GF-D8 (cell line): Measurements from ENCODE around the gene FAM153A.
"Not testable (repeated sequence)": the region's sequence is repeated elsewhere in the genome, so short reads cannot be mapped to it uniquely, and the experiment has no call there.

Experiments used
- DNase-seq: peaks from one replicate; lab custom pipeline; 2025; lab: John Stamatoyannopoulos, UW

FAM153A gene

DNA sequence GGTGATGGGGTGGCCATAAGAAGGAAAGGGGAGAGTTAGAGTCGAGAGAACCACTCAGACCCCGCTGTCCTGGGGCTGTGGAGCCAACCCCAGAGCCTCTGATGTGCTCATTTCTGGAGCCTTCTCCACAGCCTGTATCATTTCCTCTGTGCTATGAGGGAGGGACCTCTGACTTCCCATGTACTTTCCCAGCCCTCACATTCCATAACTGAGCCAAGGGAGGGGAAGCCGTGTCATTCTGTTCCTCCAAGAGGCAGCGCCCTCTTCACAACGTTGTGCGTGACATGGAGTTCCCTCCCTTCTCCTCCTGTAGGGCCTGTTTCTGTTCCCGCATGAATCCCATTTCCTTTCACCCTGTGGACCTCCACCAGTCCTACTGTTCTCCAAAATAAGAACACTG lies 57.8 kb downstream of the FAM153A start:
- DNase-seq = not testable (repeated sequence)

DNA sequence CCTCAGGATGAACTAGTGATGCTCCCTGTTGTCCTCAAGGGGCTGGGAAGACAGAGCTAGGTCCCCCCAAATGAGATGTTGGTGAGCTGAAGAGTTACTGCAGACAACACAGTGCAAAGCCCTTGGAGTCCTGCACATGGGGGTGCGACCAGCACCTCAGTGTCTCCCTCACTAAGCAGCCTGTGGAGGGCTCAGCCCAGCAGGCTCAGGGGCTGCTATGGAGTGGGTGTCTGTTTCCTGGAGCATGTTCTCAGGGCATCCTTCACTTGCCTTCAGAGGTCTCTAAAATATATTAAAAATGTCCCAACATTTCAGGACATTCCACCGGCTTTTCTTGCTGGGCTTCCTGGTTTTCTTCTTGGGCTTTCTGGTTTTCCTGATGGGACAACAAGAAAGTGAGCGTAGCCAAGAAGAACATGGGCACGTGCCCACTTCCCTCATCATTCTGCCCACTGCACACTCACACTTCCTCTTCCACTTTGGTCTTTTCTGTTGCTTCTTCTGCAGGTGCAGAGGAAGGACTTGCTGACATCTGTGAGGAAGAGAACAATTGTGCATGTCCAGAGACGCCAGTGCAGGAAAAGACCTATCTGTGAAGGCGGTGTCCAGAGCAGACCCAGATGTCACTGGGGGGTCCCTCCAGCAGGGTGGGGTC lies 58.7 kb downstream of the FAM153A start:
- not testable (repeated sequence) for DNase-seq

DNA sequence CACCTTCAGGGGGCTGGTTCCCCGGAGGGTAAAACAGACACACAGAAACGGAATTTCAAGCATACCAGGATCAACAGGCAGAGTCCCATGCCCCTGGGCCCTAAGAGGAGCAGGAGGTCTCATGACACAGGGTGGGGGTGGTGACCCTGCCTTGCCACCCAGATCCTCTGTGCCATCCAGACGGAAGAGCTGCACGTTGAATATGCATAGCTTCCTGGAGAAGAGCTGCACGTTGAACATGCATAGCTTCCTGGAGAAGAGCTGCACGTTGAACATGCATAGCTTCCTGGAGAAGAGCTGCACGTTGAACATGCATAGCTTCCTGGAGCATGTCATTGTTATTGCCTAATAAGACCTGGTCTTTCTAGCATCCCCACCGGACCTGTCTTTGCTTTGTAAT lies 59.9 kb downstream of the FAM153A start:
- not testable (repeated sequence) for DNase-seq

DNA sequence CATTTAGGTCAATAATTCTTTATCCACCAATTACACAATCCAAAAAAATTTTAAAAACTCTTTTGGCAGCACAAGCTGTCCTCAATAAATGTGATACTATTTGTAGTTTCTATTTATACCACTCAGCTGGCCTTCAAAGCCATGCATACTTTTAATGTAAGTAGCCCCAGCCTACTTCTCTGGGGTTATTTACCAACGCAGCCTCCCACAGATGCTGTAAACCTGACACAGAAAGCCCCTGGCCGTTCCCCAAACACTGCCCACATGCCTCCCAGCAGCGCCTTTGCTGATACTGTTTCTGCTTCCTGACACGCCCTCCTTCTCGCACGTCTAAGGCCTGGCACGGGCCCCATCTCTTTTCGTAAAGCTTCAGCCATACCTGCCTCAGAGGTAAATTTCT lies 62.7 kb downstream of the FAM153A start:
- DNase-seq = not testable (repeated sequence)

DNA sequence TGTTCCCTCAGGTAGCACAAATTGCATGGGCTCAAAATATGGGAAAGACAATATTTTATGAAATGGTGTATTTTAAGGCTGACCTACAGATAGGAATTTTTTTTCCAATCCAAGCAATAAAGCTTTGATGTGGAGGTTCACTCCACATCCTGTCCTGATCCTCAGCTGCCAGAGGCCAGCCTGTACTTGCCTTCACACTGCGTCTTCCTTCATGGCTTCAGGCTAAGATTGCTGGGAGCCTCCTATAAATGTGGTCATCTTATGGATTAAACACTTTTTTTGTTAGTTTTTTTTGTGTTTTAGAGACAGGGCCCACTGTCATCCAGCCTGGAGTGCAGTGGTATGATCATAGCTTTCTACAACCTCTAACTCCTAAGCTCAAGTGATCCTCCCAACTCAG lies 67.3 kb downstream of the FAM153A start:
- not testable (repeated sequence) for DNase-seq

DNA sequence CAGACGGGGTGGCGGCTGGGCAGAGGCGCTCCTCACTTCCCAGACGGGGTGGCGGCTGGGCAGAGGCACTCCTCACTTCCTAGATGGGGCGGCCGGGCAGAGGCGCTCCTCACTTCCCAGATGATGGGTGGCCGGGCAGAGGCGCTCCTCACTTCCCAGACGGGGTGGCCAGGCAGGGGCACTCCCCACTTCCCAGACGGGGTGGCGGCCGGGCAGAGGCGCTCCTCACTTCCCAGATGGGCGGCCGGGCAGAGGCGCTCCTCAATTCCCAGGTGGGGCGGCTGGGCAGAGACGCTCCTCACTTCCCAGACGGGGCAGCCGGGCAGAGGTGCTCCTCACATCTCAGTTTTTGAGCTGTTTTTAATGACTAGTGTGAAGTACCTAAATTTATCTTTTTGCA lies 86.6 kb downstream of the FAM153A start:
- DNase-seq = not testable (repeated sequence)

DNA sequence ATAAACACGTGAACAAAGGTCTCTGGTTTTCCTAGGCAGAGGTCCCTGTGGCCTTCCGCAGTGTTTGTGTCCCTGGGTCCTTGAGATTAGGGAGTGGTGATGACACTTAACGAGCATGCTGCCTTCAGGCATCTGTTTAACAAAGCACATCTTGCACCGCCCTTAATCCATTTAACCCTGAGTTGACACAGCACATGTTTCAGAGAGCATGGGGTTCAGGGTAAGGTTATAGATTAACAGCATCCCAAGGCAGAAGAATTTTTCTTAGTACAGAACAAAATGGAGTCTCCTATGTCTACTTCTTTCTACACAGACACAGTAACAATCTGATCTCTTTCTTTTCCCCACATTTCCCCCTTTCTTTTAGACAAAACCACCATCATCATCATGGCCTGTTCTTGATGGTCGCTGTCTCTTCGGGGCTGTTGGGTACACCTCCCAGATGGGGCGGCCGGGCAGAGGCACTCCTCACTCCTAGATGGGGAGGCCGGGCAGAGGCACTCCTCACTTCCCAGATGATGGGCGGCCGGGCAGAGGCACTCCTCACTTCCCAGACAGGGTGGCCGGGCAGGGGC lies 87.3 kb downstream of the FAM153A start:
- DNase-seq = not testable (repeated sequence)

DNA sequence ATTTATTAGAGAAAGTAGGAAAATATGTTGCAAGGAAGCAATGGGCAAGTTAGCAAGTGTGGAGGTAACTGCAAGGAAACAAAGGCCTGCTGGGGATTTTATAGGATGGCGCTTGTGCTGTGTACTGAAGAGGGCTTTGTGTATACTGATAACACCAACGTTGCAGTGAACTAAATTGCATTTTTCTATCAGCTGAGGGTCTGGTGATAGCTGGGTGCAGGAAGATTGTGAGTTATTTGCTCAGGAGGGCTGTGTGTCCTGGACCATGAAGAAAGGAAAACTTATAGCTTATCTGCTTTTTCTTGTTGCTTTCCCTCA lies 88.2 kb downstream of the FAM153A start:
- DNase-seq = not testable (repeated sequence)

DNA sequence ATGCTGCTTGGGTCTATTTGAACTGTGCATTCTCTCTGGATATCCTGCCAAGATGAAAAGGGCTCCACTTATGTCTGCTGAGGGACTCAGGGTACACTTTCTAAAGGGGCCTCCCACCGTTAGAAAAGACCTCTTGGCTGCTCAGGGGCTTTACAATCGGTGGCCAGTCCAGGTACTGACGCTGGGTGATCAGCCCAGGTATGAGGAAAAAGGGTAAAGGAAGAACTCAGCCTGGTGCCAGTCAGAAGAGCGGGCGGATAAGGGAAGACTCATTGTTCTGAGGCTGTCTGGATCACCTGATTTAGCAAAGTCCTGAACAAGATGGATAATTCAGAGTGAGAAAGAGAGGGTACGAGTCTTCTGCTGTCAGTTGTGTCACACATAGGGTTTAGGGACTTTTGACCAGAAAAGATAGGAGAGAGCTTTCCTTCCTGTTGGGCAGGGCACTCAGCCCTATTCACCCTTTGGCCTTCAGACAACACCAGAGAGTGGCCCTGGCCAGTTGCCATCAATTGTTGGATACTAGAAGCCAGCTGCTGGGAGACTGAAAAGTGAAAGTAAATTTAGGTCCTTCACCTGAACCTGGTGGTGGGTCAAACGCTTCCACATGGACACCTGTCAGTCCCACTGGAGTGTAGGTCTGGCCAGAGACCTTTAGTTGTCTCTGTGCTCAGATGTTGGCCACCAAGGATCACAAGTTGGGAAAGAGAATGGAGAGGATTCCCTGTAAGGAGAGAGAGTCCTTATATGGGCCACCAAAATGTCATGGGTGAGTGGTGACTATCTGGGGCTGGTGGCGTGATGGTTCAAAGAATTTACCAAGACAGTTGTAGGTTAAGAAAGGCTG lies 88.8 kb downstream of the FAM153A start:
- not testable (repeated sequence) for DNase-seq

DNA sequence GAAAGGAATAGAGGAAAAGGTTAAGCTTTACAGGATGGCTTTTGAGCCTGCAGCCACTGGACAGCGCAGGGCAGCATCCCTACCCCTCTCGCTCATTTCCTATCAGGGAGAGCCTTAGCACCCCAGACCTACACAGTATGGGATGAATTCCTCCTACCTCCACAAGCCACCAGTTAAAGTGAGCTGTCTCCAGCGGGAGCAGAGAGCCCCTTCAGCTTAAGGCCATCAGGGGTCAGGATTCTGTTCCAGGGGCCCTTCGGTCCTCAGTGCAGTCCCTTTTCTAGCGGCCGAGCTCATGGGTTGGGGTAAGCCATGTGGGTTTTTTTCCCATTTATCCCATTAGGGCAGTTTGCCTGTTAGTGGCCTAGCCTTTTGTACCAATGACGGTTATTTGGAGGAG lies 89.7 kb downstream of the FAM153A start:
- DNase-seq = not testable (repeated sequence)

DNA sequence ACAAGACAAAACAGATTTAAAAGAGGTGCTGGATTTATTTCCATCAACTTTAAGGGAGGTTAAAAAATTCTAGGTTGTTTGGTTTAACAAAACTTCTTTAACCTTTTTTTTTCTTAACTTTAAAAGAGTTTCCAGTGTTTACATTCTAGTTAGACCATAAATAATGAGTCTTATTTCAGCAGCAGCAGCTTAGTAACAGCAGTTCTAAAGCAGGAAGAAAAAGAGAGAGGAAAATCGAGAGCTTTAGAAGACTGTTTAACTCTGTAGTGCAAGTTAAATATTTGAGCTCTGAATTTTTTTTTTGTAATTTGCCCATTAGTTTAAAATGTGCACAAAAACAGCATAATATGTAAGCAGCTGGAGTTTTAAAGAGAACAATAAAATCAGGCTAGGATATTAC lies 90.2 kb downstream of the FAM153A start:
- DNase-seq = not testable (repeated sequence)

DNA sequence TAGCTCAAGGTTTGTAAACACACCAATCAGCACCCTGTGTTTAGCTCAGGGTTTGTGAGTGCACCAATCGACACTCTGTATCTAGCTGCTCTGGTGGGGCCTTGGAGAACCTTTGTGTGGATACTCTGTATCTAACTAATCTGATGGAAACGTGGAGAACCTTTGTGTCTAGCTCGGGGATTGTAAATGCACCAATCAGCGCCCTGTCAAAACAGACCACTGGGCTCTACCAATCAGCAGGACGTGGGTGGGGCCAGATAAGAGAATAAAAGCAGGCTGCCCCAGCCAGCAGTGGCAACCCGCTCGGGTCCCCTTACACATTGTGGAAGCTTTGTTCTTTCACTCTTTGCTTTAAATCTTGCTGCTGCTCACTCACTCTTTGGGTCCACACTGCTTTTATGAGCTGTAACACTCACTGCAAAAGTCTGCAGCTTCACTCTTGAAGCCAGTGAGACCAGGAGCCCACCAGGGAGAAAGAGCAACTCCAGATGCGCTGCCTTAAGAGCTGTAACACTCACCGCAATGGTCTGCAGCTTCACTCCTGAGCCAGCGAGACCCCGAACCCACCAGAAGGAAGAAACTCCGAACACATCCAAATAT lies 93.6 kb downstream of the FAM153A start:
- not testable (repeated sequence) for DNase-seq

DNA sequence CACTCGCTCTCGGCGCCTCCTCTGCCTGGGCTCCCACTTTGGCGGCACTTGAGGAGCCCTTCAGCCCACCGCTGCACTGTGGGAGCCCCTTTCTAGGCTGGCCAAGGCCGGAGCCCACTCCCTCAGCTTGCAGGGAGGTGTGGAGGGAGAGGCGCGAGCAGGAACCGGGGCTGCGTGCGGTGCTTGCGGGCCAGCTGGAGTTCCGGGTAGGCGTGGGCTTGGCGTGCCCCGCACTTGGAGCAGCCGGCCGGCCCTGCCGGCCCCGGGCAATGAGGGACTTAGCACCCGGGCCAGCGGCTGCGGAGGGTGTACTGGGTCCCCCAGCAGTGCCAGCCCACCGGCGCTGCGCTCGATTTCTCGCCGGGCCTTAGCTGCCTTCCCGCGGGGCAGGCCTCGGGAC lies 94.6 kb downstream of the FAM153A start:
- DNase-seq = not testable (repeated sequence)

DNA sequence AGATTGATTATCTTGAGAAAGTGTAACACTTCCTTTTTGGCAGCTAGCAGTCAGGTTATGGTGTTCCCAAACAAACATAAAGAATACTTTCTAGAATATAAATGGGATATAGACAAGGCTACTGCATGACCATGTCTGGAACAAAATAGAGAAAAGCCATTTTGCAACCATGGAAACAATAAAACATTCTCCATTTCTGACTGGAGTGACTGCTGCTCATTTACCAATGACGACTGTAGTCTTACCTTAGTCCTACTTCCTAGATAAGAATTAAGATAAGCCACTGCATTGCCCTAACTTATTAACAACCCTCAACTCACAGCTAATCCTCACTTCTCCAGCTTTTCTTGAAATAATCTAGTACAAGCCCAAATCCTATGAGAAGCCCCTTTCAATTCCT lies 100.8 kb downstream of the FAM153A start:
- DNase-seq = not testable (repeated sequence)
